ENCODE measurements around the gene HOXB4.
A peak's percentile ranks its signal among the peaks of the same experiment; 100 is the strongest.

HOXB4 gene

DNA sequence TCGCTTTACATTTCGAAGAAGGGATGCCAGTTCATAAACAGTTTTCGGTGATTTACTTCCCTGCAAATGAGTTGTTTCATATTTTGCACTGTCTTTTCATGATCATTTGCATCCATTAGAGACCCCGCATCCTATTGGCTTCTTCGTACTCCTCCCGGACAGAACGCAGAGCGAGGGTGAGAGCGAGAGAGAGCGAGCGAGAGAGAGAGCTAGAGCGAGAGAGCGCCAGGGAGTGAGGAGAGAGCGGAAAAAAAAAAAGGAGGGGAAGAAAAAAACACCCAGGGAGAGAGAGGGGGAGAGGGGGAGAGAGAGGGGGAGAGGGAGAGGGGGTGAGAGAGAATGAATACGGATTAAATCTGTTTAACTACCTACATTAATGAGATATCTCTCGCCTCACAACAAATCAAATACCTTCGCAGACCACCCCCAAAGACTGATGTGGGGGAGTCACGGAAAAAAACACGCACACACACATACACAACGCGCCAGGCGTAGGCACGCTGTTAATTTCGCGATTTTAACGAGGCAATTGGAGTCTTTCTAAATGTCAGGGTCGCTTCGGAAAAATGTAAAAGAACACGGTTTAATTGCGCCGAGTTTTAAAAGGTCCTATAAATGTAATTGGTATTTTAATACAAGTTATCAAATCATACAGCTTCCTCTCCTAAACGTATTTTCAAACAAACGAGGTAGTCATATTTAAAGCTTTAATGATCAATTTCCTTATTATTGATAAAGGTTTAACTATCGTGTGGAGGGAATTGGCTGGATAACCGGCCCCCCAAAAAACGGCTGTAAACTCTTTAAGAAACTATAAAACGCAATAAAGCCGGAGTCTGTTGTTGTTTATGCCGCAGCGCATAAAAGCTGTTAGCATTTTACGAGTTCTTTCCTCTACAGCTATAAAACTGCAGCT is 37.2 kb upstream of the HOXB4 start, which contains the start of gene HOXB8:
HOXB8 (minus strand) TSS at position 246 of the 916 bp plus-strand sequence. CDS start 588 bp downstream, outside the sequence.
- no peak for DNase-seq

DNA sequence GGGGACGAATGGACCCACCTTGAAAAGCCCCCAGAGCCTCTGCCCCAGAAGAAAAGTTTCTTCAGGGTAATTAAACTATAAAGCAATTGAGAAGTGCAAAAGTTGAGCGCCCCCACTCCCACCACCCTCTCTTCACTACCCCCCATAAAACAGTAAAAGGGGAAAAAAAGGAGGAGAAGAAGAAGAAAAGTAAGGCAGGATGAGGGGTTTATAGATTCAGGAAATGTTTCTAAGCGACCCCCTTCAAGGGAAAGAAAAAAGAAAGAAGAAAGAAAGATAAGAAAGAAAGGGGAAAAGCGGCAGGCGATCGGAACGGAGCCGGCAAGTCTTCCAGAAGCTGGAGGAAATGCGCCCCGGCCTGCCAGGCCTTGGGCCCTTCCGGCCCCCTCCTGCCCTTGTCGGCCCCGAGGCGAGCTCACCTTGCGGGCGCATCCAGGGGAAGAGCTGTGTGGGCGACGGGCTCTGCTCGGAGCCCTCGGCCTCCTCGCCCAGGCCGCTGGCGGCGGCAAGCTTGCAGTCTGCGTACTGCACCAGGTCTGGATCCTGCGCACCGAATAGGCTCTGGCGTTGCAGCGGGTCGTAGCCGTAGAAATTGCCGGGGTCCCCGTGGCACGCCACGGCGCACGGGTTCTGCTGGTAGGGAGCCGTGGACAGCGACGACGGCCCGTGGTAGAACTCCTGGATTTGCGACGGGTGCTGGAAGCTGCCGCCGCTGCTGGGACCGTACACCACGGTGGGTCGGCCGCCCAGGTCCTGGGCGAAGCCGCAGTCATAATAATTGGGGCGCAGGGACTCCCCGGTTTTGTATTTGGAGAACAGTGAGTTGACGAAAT is 35.9 kb upstream of the HOXB4 start:
- DNase-seq: no peak

DNA sequence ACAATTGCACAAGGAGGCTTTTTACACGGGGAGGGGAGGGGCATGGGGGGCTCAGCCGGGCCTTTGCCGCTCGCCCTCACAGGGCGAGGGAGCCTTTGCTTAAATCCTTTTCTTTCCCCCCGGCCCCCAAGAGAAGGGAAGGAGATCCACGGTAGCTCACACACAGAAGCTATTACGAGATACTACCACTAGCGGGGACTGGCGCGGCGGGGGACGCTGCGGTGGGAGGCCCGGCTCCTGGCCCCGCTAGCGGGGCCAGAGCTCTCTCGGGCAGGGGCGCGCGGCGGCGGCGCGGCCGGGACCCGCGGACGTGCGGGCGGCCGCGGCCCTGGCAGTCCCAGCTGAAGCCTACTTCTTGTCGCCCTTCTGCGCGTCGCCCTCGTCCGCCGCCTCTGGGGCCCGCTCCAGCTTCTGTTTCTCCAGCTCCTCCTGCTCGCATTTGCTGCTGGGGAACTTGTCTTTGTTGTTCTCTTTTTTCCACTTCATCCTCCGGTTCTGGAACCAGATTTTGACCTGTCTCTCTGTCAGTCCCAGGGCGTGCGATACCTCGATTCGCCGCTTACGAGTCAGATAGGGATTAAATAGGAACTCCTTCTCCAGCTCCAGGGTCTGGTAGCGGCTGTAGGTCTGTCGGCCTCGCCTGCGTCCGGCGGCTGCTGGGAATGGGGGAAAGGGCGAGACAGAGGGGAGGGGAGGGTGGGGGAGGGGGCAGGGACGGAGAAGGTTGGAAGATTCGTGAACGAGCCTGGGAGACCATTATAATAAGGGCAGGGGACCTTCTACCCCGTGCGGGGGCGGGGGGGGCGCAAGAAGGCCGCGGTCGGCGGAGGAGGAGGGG is 34.9 kb upstream of the HOXB4 start:
- peak; percentile 64 for DNase-seq

DNA sequence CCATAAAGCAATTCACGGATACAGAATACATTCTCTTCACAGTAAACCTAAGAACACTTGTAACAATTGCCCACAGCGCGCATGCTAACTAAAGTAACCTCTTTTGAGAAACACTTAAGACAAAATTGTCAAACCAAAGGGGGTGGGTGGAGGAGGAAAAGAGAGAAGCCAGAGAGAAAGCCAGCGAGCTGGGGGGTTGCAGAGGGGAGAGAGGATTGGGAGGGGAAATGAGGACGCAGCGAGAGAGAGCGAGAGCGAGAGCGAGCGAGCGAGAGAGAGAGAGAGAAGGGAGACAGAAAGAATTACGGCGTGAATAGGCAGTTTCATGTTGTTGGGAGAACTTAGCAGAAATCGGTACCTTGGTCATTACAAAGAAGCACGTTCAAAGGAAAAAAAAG is 34.3 kb upstream of the HOXB4 start:
- peak; percentile 61 for DNase-seq

DNA sequence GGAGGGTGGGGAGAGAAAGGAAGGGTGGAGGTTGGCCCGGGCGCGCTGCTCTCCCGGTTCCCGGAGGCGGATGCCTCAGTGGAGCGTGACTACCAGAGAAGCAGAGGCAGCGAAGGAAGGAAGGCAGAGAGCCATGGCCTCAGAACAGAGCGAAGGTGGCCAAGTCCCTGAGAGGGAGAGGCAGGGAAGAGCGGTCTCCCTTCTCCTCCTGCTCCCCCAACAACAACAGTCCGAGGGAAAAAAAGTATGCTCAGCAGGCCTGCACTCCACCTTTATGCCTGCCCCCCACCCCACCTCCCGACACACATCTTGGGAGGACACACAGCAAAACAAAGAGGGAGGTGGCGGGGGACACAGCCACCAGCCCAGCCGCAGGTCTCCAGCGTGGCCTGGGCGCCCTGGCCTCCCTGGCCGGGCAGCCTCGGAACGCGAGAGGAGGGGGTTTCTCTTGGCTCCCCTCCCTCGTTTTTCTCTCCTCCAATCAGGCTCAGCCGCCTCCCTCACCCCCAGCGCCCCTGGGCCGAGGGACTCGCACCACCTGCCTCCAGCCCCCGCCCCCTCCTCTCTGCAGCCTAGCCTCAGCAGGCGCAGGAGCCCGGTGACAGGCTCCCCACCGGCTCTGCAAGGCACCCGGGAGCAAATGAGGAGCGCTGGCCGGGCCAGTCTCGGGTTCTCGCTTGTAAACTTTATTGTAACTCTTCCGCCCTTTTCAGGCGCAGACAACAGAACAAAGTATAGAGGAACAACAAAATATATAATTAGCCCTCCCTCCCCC is 33.7 kb upstream of the HOXB4 start:
- DNase-seq: peak; percentile 53

DNA sequence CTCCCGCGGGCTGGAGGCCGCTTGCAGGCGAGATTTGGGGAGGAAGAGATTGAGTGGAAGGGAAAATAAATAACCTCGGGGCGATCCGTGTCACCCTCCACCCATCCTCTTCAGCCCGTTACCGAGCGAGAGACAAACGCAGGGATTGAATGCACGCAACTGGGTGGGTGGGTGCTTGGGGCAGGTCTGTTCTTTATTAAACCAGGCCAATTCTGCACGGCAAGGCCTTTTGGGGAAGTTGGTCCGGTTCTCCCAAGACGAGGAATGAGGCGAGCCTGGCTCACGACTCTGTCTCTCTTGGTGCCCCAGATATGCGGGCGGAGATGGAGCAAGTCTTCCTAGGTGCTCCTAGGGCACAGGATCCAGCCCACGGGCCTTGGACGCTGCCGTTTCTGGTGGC is 33.1 kb upstream of the HOXB4 start:
- DNase-seq: peak; percentile 45

DNA sequence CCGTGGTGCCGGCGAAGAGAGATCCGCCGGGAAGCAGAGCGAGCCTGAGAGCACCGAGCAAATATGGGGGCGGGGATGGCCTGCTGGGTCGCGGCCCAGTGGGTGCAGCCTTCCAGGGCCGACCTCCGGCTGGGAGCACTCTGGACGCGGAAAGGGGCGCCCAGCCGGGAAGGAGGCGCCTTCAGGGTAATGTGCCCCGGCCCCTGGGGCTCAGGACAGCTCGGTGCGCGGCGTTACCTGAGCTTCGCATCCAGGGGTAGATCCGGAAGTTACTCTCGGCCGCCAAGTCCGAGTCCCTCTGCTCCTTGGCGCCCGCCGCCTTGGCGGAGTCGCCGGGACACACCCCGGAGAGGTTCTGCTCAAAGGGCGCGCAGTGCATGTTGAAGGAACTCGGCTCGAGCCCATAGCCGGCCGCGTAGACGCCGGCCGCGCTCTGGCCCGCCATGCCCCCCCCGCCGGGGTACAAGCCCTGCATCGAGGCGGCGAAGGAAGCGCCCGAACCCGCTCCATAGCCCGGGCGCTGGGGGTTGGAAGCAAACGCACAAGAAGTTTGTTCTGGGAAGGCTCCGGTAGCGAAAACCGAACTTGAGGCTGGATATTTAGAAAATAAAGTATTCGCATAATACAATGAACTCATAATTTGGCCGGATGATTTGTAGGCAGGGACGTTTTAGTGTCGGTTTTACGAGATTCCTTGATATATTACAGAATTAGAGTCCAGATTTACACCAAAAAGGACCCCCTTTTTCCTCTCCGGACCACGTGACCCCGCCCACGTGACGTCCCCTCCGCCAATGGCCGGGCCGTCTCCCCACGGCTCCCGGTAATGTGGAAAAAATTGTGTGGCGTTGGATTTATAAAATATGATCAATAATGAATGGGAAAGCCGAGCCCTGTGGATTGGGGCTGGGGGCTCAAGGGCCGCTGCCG is 32.4 kb upstream of the HOXB4 start, which contains the start of gene HOXB7:
HOXB7 (minus strand) TSS at position 736 of the 930 bp plus-strand sequence; CDS start at position 637, 99 bp downstream.
- peak; percentile 66 for DNase-seq

DNA sequence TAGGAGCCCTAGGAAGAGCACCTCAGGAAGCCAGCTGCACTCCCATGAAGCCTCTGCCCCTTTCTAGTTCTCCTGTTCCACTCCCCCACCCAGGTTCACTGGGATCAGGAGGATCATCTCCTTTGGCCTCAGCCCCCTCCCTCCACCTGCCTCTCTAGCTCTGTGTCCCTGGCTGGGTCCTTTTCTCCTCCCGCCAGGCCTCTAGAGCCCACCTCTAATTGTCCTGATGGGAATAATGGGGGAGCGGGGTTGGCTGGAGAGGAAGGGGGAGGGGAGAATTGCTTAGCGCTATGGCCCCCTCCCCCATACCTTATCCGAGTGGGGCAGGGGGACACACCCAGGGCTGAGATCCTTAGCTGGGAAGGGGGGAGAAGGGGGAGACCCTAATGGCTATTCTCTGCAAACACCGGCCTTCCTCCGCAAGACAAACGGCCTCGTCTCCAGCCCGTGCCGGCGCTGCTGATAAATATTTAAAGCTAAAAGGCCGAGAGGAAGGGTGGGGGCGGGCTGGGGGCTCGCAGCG is 31.7 kb upstream of the HOXB4 start:
- no peak for DNase-seq

DNA sequence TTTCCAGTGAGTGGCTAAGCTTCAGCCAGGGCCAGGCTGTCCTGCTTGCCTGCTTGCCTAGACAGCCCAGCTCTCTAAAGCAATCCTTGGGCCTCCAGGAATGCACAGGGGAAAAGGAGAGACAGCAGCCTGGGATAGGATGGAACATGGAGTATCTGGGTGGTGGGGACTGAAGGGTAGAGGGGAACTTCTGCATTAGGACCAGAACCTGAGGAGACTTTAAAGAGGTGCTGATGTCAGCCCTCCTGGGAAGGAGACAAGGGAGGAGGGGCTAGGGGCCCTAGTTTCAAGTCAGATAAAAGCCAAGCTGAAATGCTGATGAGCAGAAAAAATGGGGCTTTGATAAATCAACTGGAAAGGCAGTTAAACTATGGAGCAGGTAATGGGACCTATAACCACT is 30.9 kb upstream of the HOXB4 start:
- no peak for DNase-seq

DNA sequence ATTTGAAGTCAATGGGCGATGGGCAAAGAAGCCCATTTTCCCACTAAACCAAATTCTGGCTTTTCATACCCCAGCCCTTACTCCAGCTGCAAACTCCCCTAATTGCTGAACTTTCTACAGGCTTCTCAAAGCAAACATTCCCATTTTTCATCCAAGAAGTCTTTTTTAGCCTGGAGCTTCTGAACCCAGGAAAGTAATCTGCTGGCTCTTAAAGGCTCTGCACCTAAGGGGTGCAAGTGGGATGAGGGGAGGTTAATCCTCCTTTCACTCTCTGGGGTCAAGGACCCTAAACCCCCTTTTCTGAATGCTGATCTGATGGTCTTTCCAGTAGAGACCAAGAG is 30.3 kb upstream of the HOXB4 start:
- no peak for DNase-seq

DNA sequence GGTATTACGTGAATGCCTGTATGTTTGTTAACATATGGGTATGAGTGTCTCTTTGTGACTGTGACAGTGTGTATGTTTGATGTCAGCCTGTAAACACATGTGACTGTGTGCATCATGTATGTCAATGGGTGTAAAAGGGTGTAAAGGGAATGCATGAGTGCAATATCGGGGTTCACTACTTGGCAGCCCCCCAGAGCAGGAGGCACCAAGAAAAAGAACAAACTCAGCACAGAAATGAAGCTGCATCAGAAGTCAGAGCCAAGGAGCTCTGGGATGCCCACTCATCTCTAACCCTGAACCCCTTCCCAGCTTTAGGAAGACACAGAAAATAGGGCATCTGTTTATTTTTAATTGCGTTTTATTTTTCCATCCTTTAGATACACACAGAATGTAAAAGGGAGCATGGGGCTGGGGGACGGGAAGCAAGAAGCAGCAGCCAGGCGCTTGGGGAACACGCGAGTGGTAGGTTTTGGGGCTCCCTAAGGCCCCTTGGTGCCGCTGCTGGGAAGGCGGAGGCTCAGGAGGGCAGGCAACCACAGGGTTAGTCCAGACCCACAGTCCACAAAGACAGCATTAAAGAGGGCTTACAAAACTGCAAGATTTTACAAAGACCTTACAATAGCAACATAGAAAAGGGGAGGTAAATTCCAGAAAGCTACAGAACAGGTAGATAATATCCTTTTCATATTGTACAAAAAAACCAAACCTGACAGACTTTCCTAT is 28.9 kb upstream of the HOXB4 start:
- no peak for DNase-seq

DNA sequence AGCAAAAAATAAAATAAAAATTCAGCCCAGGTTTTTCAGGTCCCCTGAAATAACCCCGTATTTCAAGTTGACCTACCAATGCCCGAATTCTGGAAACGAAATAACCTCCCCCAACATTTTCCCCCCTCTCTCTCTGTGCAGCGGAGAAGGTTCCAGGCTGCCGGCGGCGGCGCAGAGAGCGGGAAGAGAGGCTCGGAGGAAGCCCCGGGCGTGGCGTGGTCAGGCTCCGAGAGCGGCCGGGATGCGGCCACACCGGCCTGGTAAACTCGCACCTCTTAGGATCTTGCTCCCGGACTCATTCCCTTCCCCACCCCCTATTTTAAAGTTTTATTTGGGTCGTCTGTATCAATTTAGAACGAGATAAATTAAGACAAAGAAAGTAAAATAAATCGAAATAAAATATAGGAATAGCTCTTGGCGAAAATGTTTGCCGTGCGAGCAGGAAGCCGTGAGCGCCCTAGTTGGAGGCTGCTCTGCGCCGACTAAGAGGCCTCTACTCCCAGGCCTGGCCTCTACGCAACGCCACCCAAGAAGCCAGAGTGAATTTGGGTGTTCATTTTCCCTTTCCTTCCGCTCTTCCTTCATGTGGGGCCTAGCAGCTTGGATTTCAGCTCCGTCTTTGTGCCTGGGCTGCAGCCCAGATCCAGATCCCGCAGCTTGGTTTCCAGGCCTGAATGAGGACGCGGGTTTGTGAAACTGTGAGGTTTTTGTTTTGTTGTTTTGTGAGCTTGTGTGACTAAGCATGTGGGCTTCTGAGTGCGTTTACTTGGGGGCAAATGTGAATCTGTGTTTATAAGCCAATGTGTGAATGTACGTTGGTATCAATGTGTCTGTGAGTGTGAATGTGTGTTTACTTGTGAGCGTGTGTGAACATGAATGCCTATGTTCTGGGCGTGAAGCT is 28.1 kb upstream of the HOXB4 start:
- DNase-seq: no peak

DNA sequence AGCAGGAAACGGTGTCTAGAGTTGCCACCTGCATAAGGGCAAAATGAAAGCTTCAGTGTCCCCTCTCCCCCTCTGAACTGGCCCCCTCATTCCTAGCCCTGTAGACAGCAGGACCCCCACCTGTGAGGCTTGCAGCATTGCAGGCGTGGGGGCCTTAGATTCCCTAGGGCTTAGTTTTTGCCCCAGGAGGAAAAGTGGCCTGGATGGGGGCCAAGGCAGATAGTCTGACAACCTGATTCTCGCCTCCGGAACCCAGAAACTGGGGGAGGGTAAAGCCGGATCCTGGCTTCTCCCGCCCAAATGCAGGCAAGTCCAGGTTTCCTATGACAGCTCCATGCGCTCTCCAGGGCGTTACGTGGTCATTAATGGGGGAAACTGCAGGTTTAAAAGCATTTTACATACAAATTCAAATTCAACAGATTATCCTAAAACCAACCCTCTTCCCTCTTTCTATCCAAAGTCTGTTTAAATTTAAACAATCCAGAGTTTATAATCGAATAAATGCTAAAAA is 27.3 kb upstream of the HOXB4 start:
- no peak for DNase-seq

DNA sequence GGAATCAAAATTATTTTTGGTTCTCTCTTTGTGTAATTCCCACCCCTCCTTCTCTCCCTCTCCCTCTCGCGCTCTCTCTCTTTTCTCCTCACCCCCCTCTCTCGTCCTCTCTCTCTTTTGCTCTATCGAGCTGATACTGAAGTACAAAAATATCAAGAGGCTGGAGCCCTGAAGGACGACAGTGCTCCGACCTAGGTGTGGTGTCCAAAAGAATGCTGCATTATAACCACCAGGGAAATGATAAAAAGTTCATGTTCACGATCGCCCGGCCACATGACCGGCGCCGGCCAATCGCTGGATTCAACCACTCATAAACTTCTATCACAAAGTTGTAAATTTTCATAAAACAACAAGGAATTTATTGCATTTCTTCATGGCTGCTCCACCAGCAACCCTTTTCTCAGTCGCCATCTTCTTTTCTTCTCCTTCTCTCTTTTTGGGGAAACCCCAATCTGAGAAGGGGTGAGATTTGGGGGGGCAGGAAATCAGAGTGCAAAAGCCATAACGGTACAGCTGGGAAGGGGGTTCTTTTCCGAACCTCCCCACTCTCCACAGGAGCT is 26.7 kb upstream of the HOXB4 start, which contains the start of gene HOXB6:
HOXB6 (minus strand) TSS at position 217 of the 560 bp plus-strand sequence. CDS start 6,836 bp downstream, outside the sequence.
- DNase-seq: no peak

DNA sequence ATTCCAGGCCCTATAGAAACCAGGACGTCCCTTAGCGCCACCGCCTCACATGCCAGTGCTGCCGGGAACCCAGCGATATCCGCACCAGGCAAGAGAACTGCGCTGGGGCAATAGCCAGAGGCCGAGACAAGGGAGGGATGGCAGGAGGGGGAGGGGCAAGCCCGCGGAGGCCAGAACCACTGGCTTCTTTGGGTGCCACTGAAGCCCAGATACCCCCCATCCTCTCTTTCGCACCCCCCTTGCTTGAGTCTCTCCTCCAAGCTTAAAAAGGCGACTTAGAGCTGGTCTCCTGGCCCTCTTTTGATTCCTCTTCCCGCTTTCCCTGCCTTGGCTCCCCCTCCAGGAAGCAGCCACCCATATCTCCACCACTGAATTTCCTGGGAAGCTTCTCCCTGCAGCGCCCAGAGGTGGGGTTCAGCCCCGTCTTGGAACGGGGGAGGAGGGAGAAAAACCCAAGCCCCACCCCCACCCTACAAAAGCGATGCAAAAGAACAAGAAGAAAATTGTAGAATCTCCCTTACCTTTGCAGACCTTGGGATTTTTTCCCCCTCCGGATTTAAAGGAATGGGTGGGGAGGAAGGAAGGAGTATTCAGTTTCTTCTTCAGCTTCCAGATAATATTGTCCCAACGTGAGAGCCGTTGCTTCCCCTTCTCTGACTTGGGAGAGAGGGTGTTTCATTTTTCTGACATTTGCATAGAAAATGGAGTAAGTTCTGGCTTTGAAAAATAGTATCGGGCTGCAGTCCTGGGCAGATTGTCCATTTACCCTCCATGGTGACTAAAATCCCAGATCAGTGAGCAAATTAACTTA is 26.0 kb upstream of the HOXB4 start:
- peak; percentile 57 for DNase-seq

DNA sequence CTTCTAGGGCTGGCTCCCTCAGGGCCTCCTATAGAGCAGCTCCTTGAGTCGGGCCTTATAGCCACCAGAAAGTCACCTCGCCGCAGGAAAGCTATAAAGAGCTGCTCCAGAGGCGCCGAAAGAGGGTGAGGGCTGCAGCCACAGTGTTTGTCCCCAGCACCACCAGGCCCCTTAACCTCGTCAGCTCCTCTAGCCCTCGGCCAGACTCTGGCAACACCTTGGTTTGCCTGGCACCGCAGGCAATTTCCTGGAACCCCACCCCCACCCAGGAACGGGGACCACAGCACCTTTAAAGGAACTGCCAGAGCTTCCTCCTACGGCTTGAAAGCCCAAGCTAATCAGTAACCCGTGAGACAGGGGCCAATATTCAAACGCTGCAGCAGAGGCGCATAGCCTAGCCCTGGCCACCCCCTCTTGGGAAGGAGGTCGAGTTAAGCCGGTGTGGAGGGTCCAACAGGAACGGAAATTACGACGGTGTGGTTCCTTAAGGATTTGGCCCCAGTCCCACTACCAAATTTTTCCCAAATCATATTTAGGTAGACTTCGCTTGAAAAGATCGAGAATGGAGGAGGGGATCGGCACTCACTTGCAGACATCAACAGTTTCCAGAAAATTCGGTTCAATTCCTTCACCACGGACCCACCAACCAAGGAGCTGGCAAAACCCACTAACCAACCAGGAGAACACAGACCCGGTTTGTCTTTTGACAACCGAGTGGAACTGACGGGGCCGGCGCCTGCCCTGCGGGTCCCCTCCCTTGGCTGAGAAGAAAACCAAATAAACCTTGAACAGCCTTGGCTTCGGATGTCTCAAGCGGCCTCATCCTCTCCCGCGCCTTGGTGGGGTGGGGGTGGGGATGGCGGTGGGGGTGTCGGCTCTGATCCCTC is 23.6 kb upstream of the HOXB4 start:
- peak; percentile 59 for DNase-seq

Measured in DMS53 (cell line).